PFSK-1 (cell line): Measurements from ENCODE around the gene DAND5.

ENCODE experiments used
- POLR2AphosphoS5 ChIP-seq: IDR thresholded peaks from 2 replicates; pipeline ENCODE4 v1.6.1; 2012; ENCODE audit warnings: low read depth, mild to moderate bottlenecking, control low read depth, low read length, moderate library complexity
- TAF1 ChIP-seq: IDR thresholded peaks from 2 replicates; pipeline ENCODE4 v1.6.1; 2012; ENCODE audit warnings: low read length, control low read depth, borderline replicate concordance; ENCODE audit not compliant: insufficient read depth

DNA sequence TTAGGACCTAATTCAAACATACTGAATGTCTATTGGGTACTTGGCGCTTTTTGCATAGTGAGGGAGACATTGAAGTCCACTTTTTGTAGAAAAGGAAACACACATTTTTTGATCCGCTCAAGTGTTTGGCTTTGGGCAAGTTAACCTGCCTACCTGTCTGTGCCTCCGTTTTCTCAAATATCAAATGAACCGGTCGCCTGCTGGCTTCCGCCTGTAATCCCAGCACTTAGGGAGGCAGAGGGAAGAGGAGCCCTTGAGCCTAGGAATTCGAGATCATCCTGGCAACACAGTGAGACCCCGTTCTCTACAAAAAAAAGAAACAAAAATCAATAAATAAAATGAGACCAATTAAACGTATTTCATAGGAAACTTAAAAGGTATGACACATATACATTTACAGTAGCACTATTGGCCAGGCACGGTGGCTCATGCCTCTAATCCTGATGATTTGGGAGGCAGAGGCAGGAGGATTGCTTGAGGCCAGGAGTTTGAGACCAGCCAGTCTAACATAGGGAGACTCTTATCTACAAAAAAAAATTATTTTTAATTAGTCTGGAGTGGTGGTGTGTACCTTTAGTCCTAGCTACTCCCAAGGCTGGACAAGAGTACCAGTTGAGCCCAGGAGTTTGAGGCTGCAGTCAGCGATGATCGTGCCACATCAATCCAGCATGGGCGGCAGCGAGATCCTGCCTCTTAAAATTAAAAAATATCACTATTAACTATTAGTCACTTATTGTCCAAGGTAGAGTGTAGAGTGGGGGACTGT, 22.5 kb upstream of the DAND5 start:
- TF ChIP-seq POLR2AphosphoS5, result no peak
- TF ChIP-seq TAF1, result no peak
